ENCODE data around the gene GRAMD2B.
"Not testable (repeated sequence)": the region's sequence is repeated elsewhere in the genome, so short reads cannot be mapped to it uniquely, and the experiment has no call there.

GRAMD2B gene

DNA sequence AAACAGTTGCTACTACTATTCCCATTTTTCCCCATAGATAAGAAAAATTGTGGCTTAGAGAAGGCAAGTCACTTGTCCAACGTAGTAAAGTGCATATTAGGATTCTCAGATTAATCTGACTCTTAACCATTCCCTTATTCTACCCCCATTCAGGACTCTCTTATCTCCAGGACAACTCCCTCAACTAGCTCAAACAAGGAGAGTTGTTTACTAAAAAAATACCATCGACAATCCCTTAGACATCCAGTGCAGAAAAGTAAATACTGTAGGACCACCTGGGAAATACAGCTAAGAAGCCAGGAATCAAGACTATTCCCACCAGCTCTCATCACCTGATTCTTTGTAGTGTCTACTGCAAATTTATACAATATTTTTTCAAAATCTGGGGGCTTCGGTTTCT lies 9.4 kb upstream of the GRAMD2B start:
- DNase-seq (ENCODE audit: low read depth), result no peak

DNA sequence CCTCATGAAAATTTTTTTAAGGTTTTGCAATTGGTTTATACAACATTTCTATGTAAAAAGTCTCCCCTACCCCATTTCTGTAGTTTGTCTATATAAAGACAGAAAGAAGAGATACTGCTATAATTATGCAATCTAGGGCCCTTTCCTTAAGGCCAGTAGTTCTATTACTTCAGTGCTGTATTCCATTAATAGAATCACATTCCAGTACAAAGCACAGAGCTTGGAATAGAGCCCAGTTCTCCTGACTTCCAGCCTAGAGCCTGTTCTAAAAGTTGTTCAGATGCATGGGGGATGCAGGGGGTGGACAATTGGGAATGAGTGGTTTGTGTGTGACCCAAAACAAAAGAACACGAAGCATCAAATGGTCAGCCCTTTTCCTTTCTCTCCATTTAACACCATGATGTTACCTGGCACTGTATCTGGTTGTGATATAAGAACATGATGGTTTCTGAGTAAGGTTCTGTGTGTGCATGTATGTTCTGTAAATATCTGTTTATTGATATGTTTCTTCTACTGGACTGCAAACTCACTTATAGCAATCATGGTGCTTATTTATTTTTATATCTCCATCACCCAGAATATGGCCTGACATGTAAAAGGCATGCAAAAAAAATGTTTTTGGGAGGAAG lies 8.2 kb upstream of the GRAMD2B start:
- no peak for DNase-seq (ENCODE audit: low read depth)

DNA sequence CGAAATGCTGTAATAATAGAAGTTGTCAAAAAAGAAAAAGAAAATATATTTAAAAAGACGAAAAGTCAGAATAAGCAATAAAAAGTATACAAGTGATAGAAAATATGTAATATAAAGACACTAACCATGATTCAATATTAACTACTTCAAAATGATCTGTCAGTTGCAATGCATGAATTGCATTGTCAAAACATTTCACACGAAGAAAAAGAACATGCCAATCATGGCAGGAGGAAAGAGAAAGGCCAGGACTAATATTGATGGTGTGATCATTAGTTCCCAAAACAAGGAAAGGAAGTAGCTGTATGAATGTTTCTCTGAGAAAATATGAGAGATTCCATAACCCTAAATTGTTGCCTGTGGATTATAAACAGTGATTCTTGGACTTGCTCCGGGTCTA lies 7.4 kb upstream of the GRAMD2B start:
- no peak for DNase-seq (ENCODE audit: low read depth)

DNA sequence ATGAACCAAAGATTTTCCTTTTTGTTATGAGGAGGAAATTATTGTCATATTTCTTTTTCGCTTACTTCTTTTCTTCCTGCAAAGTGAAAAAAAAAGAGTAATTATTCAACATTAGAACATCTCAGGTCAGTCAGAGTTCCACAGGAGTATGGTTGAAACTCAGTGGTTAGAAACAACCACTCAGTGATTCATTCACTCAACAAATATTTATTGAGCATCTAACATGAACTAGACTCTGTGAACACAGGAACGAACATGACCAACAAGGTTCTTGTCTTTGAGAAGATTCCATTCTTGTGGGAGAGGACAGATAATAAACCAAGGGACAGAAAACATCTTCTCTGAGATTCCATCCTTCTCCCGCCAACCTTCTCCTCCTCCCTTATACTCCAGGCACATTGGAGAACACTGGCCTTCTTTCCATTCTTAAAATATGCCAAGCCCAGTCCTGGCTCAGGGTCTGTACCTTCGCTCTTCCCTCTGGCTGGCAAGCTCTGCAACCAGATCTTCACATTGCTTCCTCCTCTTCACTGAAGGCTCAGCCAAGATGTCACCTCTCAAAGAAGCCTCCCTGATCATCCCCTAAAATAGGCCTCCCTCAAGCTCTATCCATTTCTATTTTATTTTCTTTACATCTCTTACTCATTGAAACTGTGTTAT lies 6.8 kb upstream of the GRAMD2B start:
- DNase-seq (ENCODE audit: low read depth), result no peak

DNA sequence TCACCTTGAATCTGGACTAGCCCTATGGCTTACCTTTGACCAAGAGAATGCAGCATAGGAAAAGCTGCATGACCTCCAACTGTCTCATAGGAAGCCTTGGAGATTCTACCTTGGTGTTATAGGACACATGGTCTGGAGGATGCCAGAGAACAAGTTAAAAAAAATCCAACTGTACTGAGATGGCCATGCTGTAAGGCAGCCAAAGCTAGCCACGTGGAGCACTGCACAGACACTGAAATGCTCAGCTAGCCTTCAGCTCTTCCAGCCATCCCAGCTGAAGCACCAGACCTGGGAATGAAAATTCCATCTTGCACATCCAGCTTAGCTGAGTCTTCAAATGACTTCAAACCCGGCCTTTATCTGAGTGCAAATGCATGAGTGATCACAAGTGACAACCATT lies 6.0 kb upstream of the GRAMD2B start:
- DNase-seq (ENCODE audit: low read depth), result no peak

DNA sequence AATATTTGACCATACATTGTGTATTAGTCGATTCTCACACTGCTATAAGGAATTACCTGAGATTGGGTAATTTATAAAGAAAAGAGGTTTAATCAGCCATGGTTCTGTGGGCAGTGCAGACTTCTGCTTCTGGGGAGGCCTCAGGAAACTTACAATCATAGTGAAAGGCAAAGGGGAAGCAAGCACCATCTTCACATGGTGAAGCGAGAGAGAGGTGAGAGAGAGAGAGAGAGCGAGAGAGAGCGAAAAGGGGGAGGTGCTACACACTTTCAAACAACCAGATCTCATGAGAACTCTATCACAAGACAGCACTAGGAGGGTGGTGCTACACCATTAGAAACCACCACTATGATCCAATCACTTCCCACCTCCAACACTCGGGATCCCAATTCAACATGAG lies 4.1 kb upstream of the GRAMD2B start:
- DNase-seq (ENCODE audit: low read depth), result no peak

DNA sequence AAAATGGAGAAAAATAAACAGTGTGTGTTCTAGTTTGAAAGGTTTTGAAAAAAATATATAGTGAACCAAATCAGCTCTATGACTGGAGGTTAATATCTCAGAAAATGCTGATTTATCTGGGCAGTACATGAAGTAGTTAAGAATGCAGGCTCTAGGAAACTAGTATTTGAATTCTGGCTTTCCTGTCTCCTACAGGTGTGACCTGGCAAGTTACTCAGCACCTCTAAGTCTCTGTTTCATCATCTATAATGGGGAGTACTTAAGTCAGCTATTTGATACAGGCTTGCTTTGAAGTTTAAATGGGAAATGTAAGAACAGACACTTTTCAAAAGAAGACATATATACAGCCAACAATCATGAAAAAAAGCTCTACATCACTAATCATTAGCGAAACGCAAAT lies 5.2 kb downstream of the GRAMD2B start:
- no peak for DNase-seq (ENCODE audit: low read depth)

DNA sequence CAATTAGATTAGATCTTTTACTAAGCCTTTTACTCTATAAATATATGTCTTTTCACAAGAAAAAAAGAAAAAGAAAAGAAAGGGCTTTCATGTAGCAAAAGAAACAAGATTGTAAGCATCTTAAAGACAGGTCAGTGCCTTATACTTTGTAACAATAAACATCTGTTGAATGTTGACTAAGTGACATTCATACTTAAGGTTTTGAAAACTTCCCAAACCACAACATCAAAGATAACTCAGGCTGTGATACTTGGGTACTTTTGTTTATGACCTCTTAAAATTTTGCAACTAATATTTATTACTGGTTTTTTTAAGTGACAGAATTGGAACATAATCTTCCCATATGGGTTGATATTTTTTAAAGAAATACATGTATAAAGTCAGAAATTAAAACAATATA lies 7.4 kb downstream of the GRAMD2B start:
- DNase-seq (ENCODE audit: low read depth), result no peak

DNA sequence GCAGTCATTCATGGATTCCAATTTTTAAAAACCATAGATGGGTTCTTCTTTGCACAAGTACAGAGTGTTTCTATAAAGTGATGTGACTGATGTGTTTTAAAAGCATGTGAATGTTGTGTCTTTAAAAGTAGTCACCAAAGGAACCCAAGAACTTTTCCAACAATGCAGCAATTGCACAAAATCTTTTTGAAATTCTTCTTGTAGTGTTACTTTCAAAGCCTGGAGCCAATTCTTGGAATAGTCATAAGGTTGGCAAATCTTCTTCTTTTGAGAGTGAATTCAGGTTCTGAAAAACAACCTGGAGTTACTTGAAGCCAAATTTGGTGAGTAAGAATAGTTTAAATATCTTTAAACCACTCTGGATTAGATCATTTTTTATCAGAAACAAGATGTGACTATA lies 10.5 kb downstream of the GRAMD2B start:
- DNase-seq (ENCODE audit: low read depth), result no peak

DNA sequence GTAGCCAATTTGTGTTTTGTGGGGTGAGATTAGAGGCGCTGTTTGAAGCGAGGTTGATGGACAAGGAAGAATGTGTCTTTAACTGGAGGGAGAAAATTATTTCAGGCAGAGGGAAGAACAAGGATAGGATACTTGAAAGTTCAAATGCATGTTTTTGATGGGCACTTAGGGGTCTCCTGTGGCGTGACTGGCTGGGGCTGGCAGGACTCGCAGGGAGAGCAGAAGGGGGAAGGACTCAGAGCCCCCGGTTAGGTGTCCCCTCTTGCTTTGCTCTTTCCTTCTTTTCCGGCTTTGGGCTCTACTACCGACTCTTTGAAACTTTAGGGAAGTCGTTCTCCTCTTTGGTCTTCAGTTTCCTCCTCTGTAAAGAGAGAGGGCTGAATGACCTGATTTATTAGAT lies 12.1 kb downstream of the GRAMD2B start:
- DNase-seq (ENCODE audit: low read depth), result no peak

DNA sequence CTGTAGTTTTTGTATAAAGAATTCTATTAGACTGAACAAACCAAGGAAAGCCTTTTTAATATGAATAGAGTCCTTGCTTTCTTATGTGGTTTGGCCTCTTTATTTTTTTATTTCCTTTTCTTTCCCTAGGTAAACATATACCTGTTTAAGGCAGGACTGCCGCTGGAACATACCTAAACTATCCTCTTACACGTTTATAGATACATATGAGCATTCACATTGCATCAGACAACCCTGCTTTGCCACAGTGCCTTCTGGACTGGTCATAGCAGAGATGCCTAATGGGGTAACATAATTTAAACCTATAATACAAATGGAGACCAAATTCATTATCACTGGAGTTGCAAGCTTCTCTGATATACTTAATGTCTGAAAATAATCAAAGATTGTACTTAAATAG lies 12.5 kb downstream of the GRAMD2B start:
- no peak for DNase-seq (ENCODE audit: low read depth)

DNA sequence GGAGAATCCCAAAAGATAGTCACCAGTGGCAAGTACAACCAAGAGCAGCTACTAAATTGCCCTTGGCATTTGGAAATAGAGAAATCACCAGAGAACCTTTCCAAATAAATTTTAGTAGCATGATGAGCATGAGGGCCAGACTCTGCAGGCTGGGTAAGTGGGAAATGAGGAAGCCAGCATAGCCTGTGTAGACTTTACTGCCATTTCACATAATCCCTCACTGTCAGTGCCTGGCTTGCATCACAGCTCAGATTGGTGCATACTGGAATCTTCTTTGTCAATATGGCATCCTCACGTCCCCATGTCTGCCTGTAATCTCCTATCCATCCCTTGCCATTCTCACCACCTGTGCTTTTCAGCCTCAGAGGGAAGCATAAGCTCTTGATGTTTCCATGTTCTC lies 14.5 kb downstream of the GRAMD2B start:
- DNase-seq (ENCODE audit: low read depth), result no peak

DNA sequence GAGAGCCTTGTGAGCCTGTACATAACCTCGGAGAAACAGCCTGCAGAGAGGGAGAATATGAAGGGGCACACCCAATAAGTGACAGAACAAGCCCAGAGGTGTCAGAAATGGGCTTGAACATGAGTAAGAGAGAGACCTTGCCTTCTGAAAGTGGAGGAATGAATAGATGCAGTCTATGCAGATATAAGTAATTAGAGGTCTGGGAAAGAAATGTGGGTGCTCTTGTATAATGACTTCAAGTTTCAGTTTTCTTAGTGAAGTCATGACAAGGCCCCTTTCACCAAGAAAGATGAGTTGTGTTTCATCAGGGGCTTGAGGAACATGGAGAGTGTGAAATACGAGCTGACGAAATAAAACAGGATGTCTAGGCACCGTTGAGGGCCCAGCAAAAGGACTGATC lies 15.1 kb downstream of the GRAMD2B start:
- no peak for DNase-seq (ENCODE audit: low read depth)

DNA sequence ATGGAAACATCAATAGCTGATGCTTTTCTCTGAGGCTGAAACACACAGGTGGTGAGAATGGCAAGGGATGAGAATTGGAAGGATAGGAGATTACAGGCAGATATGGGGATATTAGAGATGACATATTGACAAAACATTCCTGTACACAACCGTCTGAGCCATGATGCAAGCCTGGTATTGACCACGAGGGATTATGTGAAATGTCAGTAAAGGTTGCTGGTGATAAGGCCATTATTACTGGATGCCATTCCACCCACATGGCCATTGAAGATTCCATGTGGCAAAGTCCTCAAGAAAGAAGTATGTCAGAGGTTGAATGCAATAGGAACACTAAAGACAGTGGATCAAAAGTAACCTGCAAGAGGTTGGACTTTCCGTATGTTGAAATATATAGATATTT lies 15.7 kb downstream of the GRAMD2B start:
- no peak for DNase-seq (ENCODE audit: low read depth)

DNA sequence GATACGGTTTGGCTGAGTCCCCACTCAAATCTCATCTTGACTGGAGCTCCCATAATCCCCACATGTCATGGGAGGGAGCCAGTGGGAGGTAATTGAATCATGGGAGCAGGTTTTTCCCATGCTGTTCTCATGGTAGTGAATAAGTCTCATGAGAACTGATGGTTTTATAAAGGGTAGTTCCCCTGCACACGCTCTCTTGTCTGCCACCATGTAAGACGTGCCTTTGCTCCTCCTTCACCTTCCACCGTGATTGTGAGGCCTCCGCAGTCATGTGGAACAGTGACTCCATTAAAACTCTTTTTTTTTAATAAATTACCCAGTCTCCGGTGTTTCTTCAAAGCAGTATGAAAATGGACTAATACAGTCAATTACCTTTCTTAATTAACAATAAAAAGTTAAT lies 16.5 kb downstream of the GRAMD2B start:
- not testable (repeated sequence) for DNase-seq (ENCODE audit: low read depth)

DNA sequence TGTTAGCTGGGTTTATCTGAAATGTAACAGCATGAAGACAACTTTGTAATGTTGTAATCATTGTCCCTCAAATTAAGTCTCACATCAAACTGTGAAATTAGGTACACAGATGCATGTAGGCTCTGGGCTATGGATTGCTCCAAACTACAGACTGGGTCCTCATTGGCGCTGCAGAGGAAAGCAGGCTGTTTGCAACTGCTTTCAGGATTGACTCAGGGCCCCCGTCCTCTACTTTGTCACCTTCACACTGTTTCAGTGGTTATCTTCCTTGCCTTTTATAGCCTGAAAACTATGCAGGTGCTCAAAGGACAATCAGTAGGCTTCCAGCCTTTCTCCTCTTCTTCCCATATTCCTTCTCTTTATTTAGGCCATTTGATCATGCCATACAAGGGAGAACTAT lies 18.0 kb downstream of the GRAMD2B start:
- DNase-seq (ENCODE audit: low read depth), result no peak

DNA sequence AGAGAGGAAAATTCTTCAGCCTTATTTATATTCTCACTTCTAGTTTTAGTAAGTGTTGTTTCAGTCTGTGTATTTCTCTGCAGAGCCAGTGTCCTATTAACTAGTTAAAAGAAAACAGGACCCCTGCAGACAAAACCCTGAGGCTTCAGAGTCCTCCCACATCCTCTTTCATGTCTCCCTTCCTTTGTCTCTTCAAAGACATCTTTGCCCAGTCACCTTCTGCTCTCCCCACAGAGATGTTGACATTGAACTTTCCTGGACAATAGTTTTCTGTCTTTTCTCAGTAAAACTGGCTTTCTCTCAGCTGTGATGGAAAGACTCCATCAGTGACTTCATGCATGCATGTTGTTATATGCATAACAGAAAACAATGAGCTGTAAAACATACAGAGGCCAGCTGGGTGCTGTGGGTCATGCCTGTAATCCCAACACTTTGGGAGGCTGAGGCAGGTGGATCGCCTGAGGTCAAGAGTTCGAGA lies 20.2 kb downstream of the GRAMD2B start:
- DNase-seq (ENCODE audit: low read depth), result no peak

DNA sequence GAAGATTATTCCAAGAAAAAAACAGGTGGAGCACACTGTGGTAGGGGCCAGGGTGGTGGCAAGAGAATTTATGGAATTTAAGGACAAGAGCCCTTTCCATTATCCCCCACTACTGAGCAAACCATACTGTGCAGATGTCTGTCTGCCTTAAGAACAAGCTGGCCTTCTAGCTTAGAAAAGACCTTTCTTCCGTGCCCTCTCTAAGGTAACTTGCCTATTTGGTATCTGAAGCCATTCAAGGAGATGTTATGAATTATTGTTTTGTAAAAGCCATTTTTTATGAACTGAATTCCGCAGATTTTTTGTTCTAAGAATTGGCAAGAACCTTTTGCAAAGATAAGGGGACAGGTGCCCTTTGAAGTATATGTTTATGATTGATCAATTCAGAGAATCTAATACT lies 20.9 kb downstream of the GRAMD2B start:
- no peak for DNase-seq (ENCODE audit: low read depth)

DNA sequence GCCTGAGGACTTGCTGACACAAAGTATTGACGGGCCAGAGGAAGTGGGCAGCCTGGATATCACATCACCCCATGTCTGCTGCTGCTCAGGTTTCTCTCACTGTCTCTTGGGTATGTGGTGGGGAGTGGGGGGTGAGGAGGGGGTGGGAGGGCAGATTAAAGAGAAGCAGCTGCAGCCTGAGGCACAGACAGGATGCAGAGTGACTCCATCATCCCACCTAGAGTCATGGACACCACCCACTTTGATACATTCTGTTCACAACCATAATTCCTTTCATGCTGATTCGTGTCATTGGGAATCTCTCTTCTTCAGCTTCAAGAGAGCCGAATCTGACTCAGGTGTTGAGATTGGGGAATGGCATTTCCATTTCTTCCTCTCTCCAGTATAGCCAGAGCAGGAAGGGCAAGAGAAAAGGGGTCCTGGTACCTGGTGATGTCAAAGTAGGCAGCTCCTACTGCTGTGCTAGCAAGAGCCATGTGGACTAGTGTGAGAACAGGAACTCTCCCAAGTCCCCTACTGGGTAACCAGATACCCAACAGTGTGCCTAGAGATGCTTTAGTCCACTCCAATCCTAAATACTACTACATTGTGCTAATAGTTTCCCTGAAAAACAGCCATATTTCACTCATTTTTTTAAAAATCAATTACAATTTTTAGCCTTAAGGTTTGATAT lies 22.4 kb downstream of the GRAMD2B start:
- DNase-seq (ENCODE audit: low read depth), result no peak

DNA sequence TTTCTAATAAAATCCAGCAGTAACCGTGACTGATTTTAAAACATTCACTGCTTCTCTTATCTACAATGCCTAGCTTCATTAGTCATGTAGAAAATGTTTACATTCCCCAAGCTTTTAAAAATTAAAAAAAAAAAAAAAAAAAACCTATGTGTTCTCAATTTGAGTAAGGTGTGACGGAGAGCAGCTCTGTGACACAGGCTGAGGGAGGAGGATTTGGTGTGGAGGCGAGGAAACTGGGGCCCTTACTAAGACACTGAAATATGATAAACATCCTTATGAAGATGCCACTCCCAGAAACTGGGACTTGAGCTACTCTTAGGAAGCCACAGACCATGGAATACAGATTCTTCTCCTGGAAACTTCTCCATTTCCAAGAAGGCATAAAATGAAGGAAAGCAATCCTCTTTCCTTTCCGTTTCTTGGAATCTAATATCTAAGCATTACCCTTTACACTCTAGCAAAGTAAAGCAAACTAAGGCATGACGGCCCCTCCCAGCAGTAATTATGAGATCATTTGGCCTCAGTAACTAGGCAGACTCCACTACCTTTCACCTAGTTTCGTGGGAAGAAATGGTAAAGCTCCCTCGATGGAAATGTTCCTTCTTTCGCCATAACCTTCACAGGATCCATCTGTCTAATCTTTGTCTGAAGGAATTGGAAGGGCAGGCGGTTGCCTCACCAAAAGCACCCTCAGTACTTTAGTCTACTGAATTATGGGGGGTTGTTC lies 23.5 kb downstream of the GRAMD2B start:
- no peak for DNase-seq (ENCODE audit: low read depth)

DNA sequence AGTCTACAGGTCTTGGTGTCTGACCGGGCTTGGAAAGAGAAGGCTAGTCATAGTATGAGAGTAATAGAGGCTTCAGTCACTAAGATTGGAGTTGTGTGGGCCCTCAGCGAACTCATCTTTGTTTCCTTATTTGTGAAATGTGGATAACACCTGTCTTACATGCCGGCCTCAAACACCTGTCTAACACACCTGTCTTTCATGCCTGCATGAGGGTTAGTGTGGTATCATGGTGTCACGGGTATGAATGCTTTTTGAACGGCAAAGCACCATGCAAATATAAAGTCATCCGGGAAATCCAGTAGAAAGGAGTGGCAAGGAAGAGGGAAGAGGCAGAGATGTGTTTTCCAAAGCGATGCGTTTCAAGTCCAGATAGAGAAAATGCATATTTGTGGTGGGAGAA lies 25.5 kb downstream of the GRAMD2B start:
- DNase-seq (ENCODE audit: low read depth), result no peak

DNA sequence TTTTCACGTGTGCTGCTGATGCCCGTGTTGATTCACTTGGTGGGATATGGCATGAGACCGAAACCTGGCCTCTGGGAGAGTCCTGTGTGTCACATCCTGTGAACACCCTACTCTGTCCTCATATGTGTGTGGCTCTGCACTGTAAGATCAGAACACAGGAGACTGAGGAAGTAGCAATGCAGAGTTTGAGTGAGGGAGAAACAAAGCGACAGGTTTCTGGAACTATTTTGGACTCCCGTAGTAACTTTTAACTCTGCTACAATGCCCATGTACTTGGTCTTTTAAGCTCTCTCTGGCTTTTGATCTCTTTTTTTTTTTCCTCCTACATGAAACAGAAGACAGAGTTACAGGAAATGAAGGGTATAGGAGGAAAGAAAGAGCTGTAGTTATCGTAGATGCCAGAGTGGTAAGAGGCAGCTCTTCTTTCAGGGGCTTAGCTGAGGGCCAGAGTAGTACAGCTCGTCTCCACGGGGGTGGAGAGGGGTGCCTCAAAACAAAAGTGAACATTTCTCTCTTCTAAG lies 26.6 kb downstream of the GRAMD2B start:
- DNase-seq (ENCODE audit: low read depth), result peak; percentile 23

DNA sequence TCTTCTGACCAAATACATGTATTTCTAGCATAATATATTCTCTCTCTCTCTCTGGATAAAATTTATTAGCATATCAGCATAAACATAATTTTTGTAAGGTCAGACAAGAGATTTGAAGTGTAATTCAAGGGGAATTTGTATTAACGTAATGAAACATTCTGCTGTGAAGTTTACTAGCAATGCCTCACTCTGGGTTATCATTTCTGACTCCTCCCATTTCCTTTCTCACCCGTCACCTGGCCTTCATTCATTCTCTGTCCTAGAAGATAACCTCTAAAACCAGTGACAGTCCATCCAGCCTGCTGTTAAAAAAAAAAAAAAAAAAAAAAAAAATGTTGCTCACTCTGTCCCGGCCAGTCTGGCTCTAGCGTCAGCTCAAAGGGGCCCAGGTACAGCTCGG lies 27.1 kb downstream of the GRAMD2B start:
- DNase-seq (ENCODE audit: low read depth), result no peak
